Mesendoderm (in vitro differentiated cells): ENCODE data around the gene TAF5.
"Not testable (repeated sequence)": the region's sequence is repeated elsewhere in the genome, so short reads cannot be mapped to it uniquely, and the experiment has no call there.

Source experiments
- DNase-seq: peaks from one replicate; pipeline ENCODE4 v3.0.0; 2013
- H2AK5ac ChIP-seq: 2 replicates; pipeline ENCODE4 v1.6.1; 2013; ENCODE audit warnings: low read length, inconsistent platforms
- H2BK120ac ChIP-seq: 2 replicates; pipeline ENCODE4 v1.6.1; 2013; ENCODE audit warnings: low read depth, mild to moderate bottlenecking, low read length, moderate library complexity, mixed read lengths
- H2BK15ac ChIP-seq: replicated peaks from 2 replicates; pipeline ENCODE4 v1.6.1; 2013; ENCODE audit warnings: low read depth, mild to moderate bottlenecking, moderate library complexity
- H2BK5ac ChIP-seq: 2 replicates; pipeline ENCODE4 v1.6.1; 2013; ENCODE audit warnings: low read length, inconsistent platforms
- H3K18ac ChIP-seq: 2 replicates; pipeline ENCODE4 v1.6.1; 2013; ENCODE audit warnings: mild to moderate bottlenecking, low read length, mixed read lengths
- H3K23ac ChIP-seq: one replicate; pipeline ENCODE4 v1.6.1; 2013; ENCODE audit warnings: low read length
- H3K27ac ChIP-seq: 2 replicates; pipeline ENCODE4 v1.5.1; 2013; ENCODE audit warnings: low read depth, mild to moderate bottlenecking, inconsistent platforms, low read length, moderate library complexity
- H3K27me3 ChIP-seq: 2 replicates; pipeline ENCODE4 v1.6.1; 2013; ENCODE audit warnings: low read length, control low read depth, mild to moderate bottlenecking, inconsistent platforms; ENCODE audit not compliant: insufficient read depth, poor library complexity
- H3K36me3 ChIP-seq: 2 replicates; pipeline ENCODE4 v1.6.1; 2013; ENCODE audit warnings: low read length, inconsistent platforms; ENCODE audit not compliant: control insufficient read depth, insufficient read depth
- H3K4ac ChIP-seq: one replicate; pipeline ENCODE4 v1.6.1; 2013; ENCODE audit warnings: low read depth, mild to moderate bottlenecking, low read length, moderate library complexity
- H3K4me1 ChIP-seq: 2 replicates; pipeline ENCODE4 v1.6.1; 2013; ENCODE audit warnings: low read depth, low read length, inconsistent platforms; ENCODE audit not compliant: control insufficient read depth
- H3K4me2 ChIP-seq: 2 replicates; pipeline ENCODE4 v1.6.1; 2013; ENCODE audit warnings: low read length
- H3K4me3 ChIP-seq: 2 replicates; pipeline ENCODE4 v1.5.1; 2013; ENCODE audit warnings: mild to moderate bottlenecking, low read length
- H3K56ac ChIP-seq: one replicate; pipeline ENCODE4 v1.6.1; 2013; ENCODE audit warnings: low read length
- H3K79me1 ChIP-seq: 2 replicates; pipeline ENCODE4 v1.6.1; 2013; ENCODE audit warnings: low read length, inconsistent platforms
- H3K79me2 ChIP-seq: 2 replicates; pipeline ENCODE4 v1.6.1; 2013; ENCODE audit warnings: mild to moderate bottlenecking, low read length; ENCODE audit not compliant: control insufficient read depth, insufficient read depth
- H3K9ac ChIP-seq: 2 replicates; pipeline ENCODE4 v1.6.1; 2013; ENCODE audit warnings: low read length, inconsistent platforms
- H4K5ac ChIP-seq: one replicate; pipeline ENCODE4 v1.6.1; 2013; ENCODE audit warnings: low read length
- H4K8ac ChIP-seq: one replicate; pipeline ENCODE4 v1.6.1; 2013; ENCODE audit warnings: low read depth, mild to moderate bottlenecking, control low read depth, low read length, moderate library complexity
- WGBS: extraction: QIAGEN DNeasy Blood & Tissue Kit; methylation state at CpG from one replicate; pipeline ENCODE4 v1.1.7; 2013; ENCODE audit warnings: low lambda C conversion rate, missing lambda C conversion rate; ENCODE audit not compliant: insufficient coverage; ENCODE audit errors: extremely low coverage; 5-methylcytosine and 5-hydroxymethylcytosine counted together

Gene TAF5

DNA sequence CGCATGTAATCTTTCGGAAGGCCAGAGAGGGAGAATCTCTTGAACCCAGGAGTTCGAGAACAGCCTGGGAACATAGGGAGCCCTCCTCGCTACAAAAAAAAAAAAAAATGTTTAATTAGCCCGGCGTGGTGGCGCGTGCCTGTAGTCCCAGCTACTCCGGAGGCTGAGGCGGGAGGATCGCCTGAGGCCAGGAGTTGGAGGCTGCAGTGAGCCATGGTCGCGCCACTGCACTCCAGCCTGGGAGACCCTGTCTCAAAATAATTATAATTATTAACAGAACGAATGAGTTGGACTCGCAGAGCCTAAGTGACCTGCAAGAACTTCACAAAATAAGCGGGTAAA is 17.6 kb upstream of the TAF5 start:
- Histone ChIP-seq H4K8ac (no peak overlapping the region), H3K9ac (peak overlapping the region; percentile 87), H3K27ac (peak overlapping the region; percentile 80), H3K4ac (no peak overlapping the region), H3K4me3 (peak overlapping the region; percentile 74), H3K18ac (peak overlapping the region; percentile 72), H3K79me1 (no peaks in the 10 kb centered on the region), H2BK5ac (no peak overlapping the region), H3K79me2 (no peaks in the 10 kb centered on the region), H2AK5ac (no peak overlapping the region), H2BK15ac (no peak overlapping the region), H3K36me3 (peaks cover 1% of the 10 kb centered on the region), H3K27me3 (no peaks in the 10 kb centered on the region), H2BK120ac (no peak overlapping the region), H3K4me2 (peak overlapping the region; percentile 46), H3K23ac (no peak overlapping the region), H3K4me1 (no peaks in the 10 kb centered on the region), H3K56ac (peak overlapping the region; percentile 91), H4K5ac (no peak overlapping the region)
- DNase-seq: no peak
- no CpG with 5 or more reads among the region's 16 CpGs for WGBS

DNA sequence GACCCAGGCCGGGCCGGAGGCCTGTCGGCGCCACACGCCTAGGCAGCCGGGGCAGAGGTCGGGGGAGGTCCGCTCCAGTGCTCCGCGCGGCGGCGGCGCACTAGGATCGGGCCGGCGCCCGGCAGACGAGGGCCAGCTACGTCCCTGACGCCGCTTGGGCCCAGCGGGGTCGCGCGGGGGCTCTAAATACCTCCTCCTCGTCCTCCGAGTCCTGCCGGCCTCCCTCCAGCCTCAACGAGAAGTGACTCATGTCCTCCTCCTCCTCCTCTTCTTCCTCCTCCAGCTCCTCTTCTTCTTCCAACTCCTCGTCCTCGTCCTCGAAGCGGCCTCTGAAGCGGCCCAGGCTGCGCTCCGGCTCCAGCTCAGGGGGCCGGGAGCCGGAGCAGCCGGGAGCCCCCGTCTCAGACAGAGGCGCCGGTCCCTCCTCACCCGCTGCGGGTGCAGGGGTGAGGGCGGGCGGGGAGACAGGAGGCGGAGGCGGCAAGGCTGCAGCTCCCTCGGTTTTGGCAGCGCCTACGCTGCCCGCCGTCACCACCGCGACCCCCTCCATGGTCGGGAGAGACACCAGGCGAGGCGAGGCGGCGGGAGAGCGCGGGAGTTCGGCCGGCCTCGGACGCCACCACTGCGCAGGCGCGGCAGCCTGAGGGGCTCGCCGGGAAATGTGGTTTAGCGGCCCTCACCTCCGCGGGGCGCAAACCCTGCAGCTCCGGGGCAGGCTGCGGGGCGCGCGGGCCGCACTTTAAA is 17.1 kb upstream of the TAF5 start, which contains the start of gene PCGF6:
Gene PCGF6, minus strand, starts transcription at position 624 of the 744 bp plus-strand sequence. Its CDS starts 74 bp downstream, at position 550.
- Histone ChIP-seq H3K4me3 (peak within 1 kb of the TSS; percentile 74), H3K79me1 (no peaks in the 10 kb centered on the region), H3K4me1 (no peaks in the 10 kb centered on the region), H3K56ac (peak within 1 kb of the TSS; percentile 91), H2BK5ac (no peak within 1 kb of the TSS), H4K5ac (no peak within 1 kb of the TSS), H3K9ac (peak within 1 kb of the TSS; percentile 87), H2BK15ac (no peak within 1 kb of the TSS), H3K36me3 (peaks cover 1% of the 10 kb centered on the region), H3K79me2 (no peaks in the 10 kb centered on the region), H3K4ac (peak within 1 kb of the TSS; percentile 63), H3K27me3 (no peaks in the 10 kb centered on the region), H2BK120ac (no peak within 1 kb of the TSS), H3K18ac (peak within 1 kb of the TSS; percentile 72), H2AK5ac (no peak within 1 kb of the TSS), H3K4me2 (peak within 1 kb of the TSS; percentile 55), H3K27ac (peak within 1 kb of the TSS; percentile 80), H4K8ac (peak within 1 kb of the TSS; percentile 91), H3K23ac (no peak within 1 kb of the TSS)
- WGBS: no CpG with 5 or more reads among the region's 82 CpGs
- DNase-seq: peak; percentile 95

DNA sequence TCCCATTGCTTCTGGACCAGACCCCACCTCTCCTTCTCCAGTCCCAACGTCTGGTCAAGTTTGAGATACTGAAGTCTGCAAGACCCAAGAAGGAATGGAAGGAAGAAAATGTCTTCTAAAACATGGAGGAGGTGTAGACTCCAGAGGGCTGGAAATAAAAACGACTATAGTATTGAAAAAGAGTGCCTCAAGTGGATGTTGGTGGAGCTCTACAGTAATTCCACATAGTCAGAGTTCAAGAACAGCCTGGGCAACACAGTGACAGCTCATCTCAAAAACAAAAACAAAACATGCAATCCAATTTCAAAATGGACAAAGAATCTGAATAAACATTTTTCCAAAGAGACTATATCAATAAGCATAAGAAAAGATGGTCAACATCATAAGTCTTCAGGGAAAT is 14.5 kb upstream of the TAF5 start:
- Histone ChIP-seq H3K56ac (no peak overlapping the region), H3K27me3 (no peaks in the 10 kb centered on the region), H2BK5ac (no peak overlapping the region), H2BK120ac (no peak overlapping the region), H2BK15ac (no peak overlapping the region), H3K36me3 (no peaks in the 10 kb centered on the region), H3K4me1 (no peaks in the 10 kb centered on the region), H3K23ac (no peak overlapping the region), H3K4me2 (no peak overlapping the region), H4K5ac (no peak overlapping the region), H2AK5ac (no peak overlapping the region), H3K27ac (no peak overlapping the region), H3K4me3 (no peak overlapping the region), H3K79me1 (no peaks in the 10 kb centered on the region), H4K8ac (no peak overlapping the region), H3K9ac (no peak overlapping the region), H3K18ac (no peak overlapping the region), H3K4ac (no peak overlapping the region), H3K79me2 (no peaks in the 10 kb centered on the region)
- WGBS: no CpG with 5 or more reads among the region's 2 CpGs
- DNase-seq: peak; percentile 18

- H3K18ac ChIP-seq, H3K56ac ChIP-seq, H2AK5ac ChIP-seq, H3K4me3 ChIP-seq, DNase-seq, H3K4ac ChIP-seq, H4K8ac ChIP-seq, H4K5ac ChIP-seq, H3K79me2 ChIP-seq, H3K79me1 ChIP-seq, H3K27ac ChIP-seq, H2BK15ac ChIP-seq, H3K4me2 ChIP-seq, H2BK120ac ChIP-seq, H3K23ac ChIP-seq, H3K9ac ChIP-seq, H2BK5ac ChIP-seq, H3K36me3 ChIP-seq, H3K4me1 ChIP-seq, H3K27me3 ChIP-seq: not testable (repeated sequence)
- WGBS: no CpG with 5 or more reads among the region's 4 CpGs
Observed at GRCh38 chr10:103354567-103354966, 13.2 kb upstream of the TAF5 start.

DNA sequence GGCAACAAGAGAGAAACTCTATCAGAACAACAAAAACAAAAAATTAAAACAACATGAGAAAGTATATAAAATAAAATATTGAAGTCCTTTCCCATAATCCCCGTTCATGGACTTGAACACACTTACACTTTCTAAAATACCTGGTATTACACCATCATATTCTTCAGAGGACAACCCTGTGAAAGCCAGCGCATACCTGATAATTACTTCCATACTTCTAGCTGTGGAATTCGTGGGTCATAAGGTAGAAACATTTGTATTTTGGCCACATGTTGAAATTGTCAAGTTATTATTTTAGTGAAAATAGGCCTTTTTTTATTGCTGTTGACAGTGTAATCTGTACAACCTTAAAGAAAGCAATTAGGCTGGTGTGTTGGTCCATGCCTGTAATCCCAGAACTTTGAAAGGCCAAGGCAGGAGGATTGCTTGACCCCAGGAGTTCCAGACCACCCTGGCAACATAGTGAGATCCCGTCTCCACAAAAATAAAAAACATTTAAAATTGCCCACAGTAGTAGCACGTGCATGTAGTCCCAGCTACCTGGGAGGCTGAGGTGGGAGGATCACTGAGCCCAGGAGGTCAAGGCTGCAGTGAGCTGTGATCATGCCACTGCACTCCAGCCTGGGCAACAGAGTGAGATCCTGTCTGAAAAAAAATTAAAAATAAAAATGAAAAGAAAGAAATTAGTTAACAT is 11.7 kb upstream of the TAF5 start:
- DNase-seq: no peak

More for the DNA sequence above, 11.7 kb upstream of the TAF5 start:
- Histone ChIP-seq H3K56ac (no peak overlapping the region), H3K9ac (no peak overlapping the region), H3K4ac (no peak overlapping the region), H3K4me3 (no peak overlapping the region), H2BK120ac (no peak overlapping the region), H3K36me3 (no peaks in the 10 kb centered on the region), H3K4me2 (no peak overlapping the region), H3K27ac (no peak overlapping the region), H2AK5ac (no peak overlapping the region), H3K79me1 (no peaks in the 10 kb centered on the region), H4K5ac (no peak overlapping the region), H3K23ac (no peak overlapping the region), H4K8ac (no peak overlapping the region), H2BK5ac (no peak overlapping the region), H3K18ac (no peak overlapping the region), H3K79me2 (no peaks in the 10 kb centered on the region), H3K27me3 (no peaks in the 10 kb centered on the region), H2BK15ac (no peak overlapping the region), H3K4me1 (no peaks in the 10 kb centered on the region)
- WGBS: no CpG with 5 or more reads among the region's 5 CpGs
